Vagina (tissue), 2 donors: ENCODE results near the gene SFPQ. TPM values are rescaled to one million over a fixed set of nuclear protein-coding genes. Genes with fewer than 3 reads are reported as not detected.

Experiments
- DNase-seq, 2 donors: peaks; one replicate each; pipeline ENCODE4 v3.0.0-alpha.2; 2017; ENCODE audit errors: extremely low spot score in 2 of 2
- H3K27ac ChIP-seq: fragments of 200-600 bp; sonication (generic); one replicate; pipeline ENCODE4 v1.5.1; 2019
- H3K27me3 ChIP-seq: fragments of 200-600 bp; sonication (generic); one replicate; pipeline ENCODE4 v1.5.1; 2019
- H3K36me3 ChIP-seq, 2 donors: fragments of 200-600 bp; sonication (generic); one replicate each; pipeline ENCODE4 v1.5.1; 2017 to 2019
- H3K4me1 ChIP-seq: fragments of 200-600 bp; sonication (generic); one replicate; pipeline ENCODE4 v1.5.1; 2019
- H3K4me3 ChIP-seq, 2 donors: fragments of 200-600 bp; sonication (generic); 1 replicate in 1 of 2; 2 replicates in 1 of 2; pipeline ENCODE4 v1.5.1; 2016 to 2019
- H3K9me3 ChIP-seq: fragments of 200-600 bp; sonication (generic); one replicate; pipeline ENCODE4 v1.5.1; 2019
- CTCF ChIP-seq, 3 experiments: fragments of 450-650 bp in 2 of 3; fragments of 200-600 bp in 1 of 3; sonication (generic) in 1 of 3; IDR thresholded peaks; one replicate each; pipeline ENCODE4 v1.5.1; 2017 to 2019; ENCODE audit warnings: antibody characterized with exemption in 3 of 3, mild to moderate bottlenecking in 2 of 3, moderate library complexity in 2 of 3
- POLR2A ChIP-seq, 2 donors: fragments of 450-650 bp; IDR thresholded peaks; one replicate each; pipeline ENCODE4 v1.6.1; 2017; ENCODE audit warnings: antibody characterized with exemption in 2 of 2, mild to moderate bottlenecking in 2 of 2, moderate library complexity in 2 of 2
- POLR2AphosphoS5 ChIP-seq, 2 donors: sonication (generic); formaldehyde crosslinking; IDR thresholded peaks; one replicate each; pipeline ENCODE4 v1.9.0; 2017; ENCODE audit warnings: antibody characterized with exemption in 2 of 2, mild to moderate bottlenecking in 2 of 2, low read depth in 1 of 2; ENCODE audit not compliant: insufficient read depth in 1 of 2
- intact Hi-C: fragments of 100-400 bp; cut with DNase I; formaldehyde crosslinking; loops from one replicate; pipeline ENCODE4 v1.15.1; 2023
- total RNA-seq: library from RNA; depleted of rRNA; stranded (reverse); fragments of >200 nt; gene quantifications from one replicate; pipeline ENCODE4 v1.2.3, GENCODE V29; 2016

SFPQ gene
- total RNA-seq, 1 donor from 2014 or later: 197 TPM

- Histone ChIP-seq H3K27ac (no peak overlapping the region), H3K36me3 (peaks cover 0 to 83% of the 10 kb centered on the region in 2 donors), H3K4me3 (no peak overlapping the region), H3K9me3 (no peaks in the 10 kb centered on the region), H3K27me3 (no peaks in the 10 kb centered on the region), H3K4me1 (peaks cover 62% of the 10 kb centered on the region)
- intact Hi-C loops: no loop called here
- no peak for DNase-seq
- no peak for TF ChIP-seq CTCF (IDR thresholded peaks at IDR 0.05)
- TF ChIP-seq POLR2A (IDR thresholded peaks at IDR 0.05): no peak
- no peak for TF ChIP-seq POLR2AphosphoS5 (IDR thresholded peaks at IDR 0.05; ENCODE audit: insufficient read depth in 1 of 2, low read depth in 1 of 2)
Measured at GRCh38 chr1:35179908-35180307, 13.0 kb downstream of the SFPQ start.

GRCh38 chr1:35178874-35179380 is 14.0 kb downstream of the SFPQ start:
- H3K27me3 ChIP-seq: no peaks in the 10 kb centered on the region
- H3K4me1 ChIP-seq: peaks cover 55% of the 10 kb centered on the region
- intact Hi-C loops: no loop called here
- no peak for DNase-seq
- H3K9me3 ChIP-seq: no peaks in the 10 kb centered on the region
- peaks cover 0 to 76% of the 10 kb centered on the region in 2 donors for H3K36me3 ChIP-seq
- H3K27ac ChIP-seq: no peak overlapping the region
- no peak overlapping the region for H3K4me3 ChIP-seq
- TF ChIP-seq CTCF (IDR thresholded peaks at IDR 0.05) (no peak), POLR2AphosphoS5 (IDR thresholded peaks at IDR 0.05; ENCODE audit: insufficient read depth in 1 of 2, low read depth in 1 of 2) (no peak), POLR2A (IDR thresholded peaks at IDR 0.05) (no peak)

- TF ChIP-seq POLR2A (IDR thresholded peaks at IDR 0.05) (no peak), CTCF (IDR thresholded peaks at IDR 0.05) (no peak), POLR2AphosphoS5 (IDR thresholded peaks at IDR 0.05; ENCODE audit: insufficient read depth in 1 of 2, low read depth in 1 of 2) (no peak)
- Histone ChIP-seq H3K36me3 (peaks cover 0 to 70% of the 10 kb centered on the region in 2 donors), H3K27me3 (no peaks in the 10 kb centered on the region), H3K9me3 (no peaks in the 10 kb centered on the region), H3K4me3 (no peak overlapping the region), H3K4me1 (peaks cover 48% of the 10 kb centered on the region), H3K27ac (no peak overlapping the region)
- no peak for DNase-seq
- intact Hi-C loops: no loop called here
Measured at GRCh38 chr1:35178295-35178695, 14.7 kb downstream of the SFPQ start.

- intact Hi-C loops: no loop called here
Measured at GRCh38 chr1:35177237-35177786, 15.6 kb downstream of the SFPQ start.

More at GRCh38 chr1:35177237-35177786, 15.6 kb downstream of the SFPQ start:
- Histone ChIP-seq H3K27ac (no peak overlapping the region), H3K9me3 (no peaks in the 10 kb centered on the region), H3K36me3 (peaks cover 0 to 60% of the 10 kb centered on the region in 2 donors), H3K4me1 (peaks cover 39% of the 10 kb centered on the region), H3K27me3 (no peaks in the 10 kb centered on the region), H3K4me3 (no peak overlapping the region)
- no peak for DNase-seq
- TF ChIP-seq CTCF (IDR thresholded peaks at IDR 0.05) (no peak), POLR2AphosphoS5 (IDR thresholded peaks at IDR 0.05; ENCODE audit: insufficient read depth in 1 of 2, low read depth in 1 of 2) (no peak), POLR2A (IDR thresholded peaks at IDR 0.05) (no peak)
